Suppressor macrophage treated with lipopolysaccharide for 1 hour (primary cell): ENCODE results near the gene TOP1.

Source experiments
- DNase-seq, 3 donors: peaks; one replicate each; pipeline ENCODE4 v3.0.0-alpha.2; 2020 to 2022

The TOP1 gene

GRCh38 chr20:41148942-41149341 is 120.3 kb downstream of the TOP1 start:
- DNase-seq: no peak

- no peak for DNase-seq
Observed at GRCh38 chr20:41150664-41151063, 122.0 kb downstream of the TOP1 start.

- no peak for DNase-seq
Observed at GRCh38 chr20:41151134-41151869, 122.7 kb downstream of the TOP1 start.

GRCh38 chr20:41152108-41152757 is 123.6 kb downstream of the TOP1 start:
- no peak for DNase-seq

DNA sequence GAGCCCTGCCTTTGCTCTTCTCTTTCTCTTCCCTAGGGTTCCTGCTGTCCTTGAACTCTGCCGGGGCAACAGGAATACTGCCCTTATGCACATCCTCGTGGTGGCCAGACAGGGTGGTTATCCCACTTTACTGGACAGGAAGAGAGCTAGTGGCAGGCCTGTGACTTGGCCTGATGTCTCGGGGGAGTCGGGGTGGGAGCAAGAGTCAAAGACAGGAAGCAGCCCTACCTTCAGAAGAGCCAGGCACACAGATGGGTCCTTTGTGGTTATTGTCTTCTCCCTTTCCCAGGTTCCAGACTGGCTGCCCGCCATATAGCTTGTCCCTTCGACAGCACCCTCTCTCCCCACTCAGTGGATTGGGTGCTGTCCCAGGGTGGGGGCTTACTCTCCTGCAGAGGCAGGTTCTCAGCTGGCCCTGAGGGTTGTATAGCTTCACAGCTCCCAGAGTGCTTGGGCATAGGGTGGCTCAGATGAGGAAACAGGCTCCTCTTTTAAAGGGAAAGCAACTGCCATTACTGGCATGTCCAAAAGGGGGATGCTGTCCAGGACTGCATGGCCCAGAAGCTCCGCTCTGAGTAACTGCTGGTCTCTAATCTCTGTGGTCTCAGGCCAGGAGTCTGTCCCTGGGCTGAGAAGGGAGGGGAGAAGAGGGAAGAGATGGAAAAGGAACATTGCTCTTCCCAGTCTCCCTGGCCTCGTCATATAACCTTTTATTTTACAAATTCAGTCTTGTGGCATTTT is 126.0 kb downstream of the TOP1 start:
- DNase-seq: no peak

GRCh38 chr20:41155261-41155660 is 126.6 kb downstream of the TOP1 start:
- DNase-seq: no peak

DNA sequence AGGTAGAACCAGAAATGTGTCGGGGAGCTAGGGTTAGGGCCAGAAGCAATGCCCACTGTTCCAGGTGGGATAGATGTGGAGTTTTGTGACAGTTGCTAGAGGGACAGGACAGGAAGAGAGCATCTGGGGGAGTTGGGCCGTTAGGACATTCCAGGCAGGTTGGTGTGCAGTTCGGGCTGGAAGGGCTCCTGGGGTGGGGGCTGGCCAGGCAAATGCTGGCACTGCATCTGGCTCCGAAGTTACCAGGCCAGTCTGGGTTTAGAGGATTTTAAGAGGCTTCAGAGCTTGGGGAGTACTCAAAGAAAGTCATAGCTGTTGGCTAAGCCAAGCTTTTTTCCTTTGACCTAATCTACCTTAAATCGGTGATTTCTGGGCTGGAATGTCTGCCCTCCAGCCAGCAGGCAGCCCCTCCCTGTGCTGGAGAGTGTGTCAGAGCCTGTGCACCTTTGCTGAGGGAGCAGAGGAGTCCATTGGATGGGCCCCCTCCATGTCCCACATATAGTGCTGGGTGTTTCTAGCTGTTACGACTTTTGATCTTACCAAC is 129.5 kb downstream of the TOP1 start:
- DNase-seq: no peak

- no peak for DNase-seq
Observed at GRCh38 chr20:41159547-41159946, 130.9 kb downstream of the TOP1 start.

DNA sequence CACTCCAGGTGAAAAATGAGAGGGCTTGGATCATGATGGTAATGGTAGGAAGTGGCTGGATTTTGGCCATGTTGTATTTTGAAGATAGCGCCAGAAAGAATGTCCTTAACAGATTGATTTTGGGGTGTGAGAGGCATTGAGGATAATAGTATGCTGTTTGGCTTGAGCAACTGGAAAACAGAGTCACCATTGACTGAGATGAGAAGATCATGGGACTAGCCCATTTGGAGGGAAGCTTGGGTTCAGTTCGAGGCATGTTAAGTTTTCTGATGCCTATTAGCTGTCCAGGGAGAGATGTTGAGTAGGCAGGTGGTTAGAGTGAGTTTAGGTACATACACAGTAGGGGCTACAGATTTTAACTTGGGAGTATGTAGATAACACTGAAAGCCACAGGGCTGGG is 132.1 kb downstream of the TOP1 start:
- DNase-seq: no peak

GRCh38 chr20:41161886-41162285 is 133.3 kb downstream of the TOP1 start:
- no peak for DNase-seq

GRCh38 chr20:41162396-41162795 is 133.8 kb downstream of the TOP1 start:
- no peak for DNase-seq

- DNase-seq: no peak
Observed at GRCh38 chr20:41163821-41164220, 135.2 kb downstream of the TOP1 start.

- DNase-seq: no peak
Observed at GRCh38 chr20:41165001-41165882, 136.6 kb downstream of the TOP1 start.

- no peak for DNase-seq
Observed at GRCh38 chr20:41166201-41167117, 137.8 kb downstream of the TOP1 start.

- DNase-seq: no peak
Observed at GRCh38 chr20:41167118-41167470, 138.5 kb downstream of the TOP1 start.

- DNase-seq: no peak
Observed at GRCh38 chr20:41167481-41168253, 139.0 kb downstream of the TOP1 start.

- DNase-seq: no peak
Observed at GRCh38 chr20:41168281-41169161, 139.9 kb downstream of the TOP1 start.

- no peak for DNase-seq
Observed at GRCh38 chr20:41169162-41169690, 140.6 kb downstream of the TOP1 start.

DNA sequence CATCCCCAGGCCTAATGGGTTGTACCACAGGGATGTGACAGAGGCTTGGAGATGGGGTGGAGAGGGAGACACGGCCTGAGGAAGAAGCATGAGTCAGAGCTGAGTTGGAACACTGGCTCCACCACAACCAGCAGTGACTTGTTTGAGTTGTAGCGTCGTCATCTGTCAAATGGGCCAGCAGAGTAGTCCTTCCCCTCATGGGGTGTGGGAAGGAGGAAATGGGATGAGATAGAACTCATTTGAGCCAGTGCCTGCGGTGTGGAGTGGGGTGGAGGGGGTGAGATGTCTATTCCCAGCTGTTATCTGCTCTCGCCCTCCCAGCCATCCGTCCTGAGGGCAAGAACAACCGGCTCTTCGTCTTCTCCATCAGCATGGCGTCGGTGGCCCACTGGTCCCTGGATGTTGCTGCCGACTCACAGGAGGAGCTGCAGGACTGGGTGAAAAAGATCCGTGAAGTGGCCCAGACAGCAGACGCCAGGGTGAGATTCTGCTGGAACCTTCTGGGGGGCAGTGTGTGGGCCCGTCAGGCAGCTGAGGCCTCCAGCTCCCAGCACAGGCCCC is 141.2 kb downstream of the TOP1 start:
- DNase-seq: no peak
